GM18867 (cell line): ENCODE measurements around the gene ZNF263.
"Not testable (repeated sequence)": the region's sequence is repeated elsewhere in the genome, so short reads cannot be mapped to it uniquely, and the experiment has no call there.

ENCODE experiments used
- ATAC-seq: cut with Tn5 transposase; IDR thresholded peaks from one replicate; pipeline ENCODE4 v1.9.1; 2021; ENCODE audit warnings: mild to moderate bottlenecking, moderate library complexity; ENCODE audit not compliant: unreplicated experiment

ZNF263 gene

DNA sequence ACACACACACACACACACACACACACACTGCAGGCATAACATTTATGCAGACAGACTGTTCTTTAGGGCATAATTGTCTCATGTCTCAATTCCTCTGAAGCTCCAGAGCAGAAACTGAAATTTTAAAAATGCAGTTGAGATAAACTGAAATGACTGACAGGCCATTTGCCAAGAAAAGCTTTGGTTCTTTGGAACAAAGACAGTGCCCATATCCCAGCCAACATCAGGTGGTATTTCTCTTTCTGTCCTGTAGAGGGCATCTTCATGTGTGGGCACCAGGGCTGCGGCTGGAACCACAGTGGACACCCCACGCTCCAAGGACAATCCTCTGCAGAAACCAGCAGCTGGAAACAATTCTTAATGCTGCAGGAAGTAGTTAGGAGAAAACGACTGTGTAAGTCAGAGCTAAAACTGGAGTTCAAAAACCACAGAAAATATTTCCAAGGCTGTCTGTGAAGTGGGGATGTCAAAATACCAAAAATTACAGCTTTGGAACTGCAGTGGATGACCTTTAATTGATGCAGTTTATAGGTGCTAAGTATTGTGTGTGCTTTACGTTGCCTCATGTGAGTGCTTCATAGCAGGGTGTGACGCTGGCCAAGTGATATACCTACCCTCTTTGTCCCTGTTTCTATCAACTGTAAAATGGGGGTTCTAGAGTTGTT lies 16.3 kb upstream of the ZNF263 start:
- ATAC-seq = no peak

DNA sequence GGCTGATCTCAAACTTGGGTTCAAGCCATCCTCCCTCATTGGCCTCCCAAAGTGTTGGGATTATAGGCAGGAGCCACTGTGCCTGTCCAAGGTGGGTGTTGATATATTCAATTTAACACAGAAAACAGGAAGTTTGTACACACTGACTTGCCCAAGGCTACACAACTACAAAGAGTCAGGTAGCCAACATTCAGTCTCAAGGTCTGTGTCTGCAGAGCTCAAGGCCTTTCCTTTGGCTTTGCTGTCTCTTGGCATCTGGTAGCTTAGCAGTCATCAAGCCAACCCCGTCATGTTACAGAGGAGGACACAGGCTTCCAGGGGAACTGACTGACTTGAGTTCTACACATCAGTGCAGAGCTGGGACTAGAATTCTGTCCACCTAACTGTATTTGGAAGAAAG lies 15.0 kb upstream of the ZNF263 start:
- no peak for ATAC-seq

DNA sequence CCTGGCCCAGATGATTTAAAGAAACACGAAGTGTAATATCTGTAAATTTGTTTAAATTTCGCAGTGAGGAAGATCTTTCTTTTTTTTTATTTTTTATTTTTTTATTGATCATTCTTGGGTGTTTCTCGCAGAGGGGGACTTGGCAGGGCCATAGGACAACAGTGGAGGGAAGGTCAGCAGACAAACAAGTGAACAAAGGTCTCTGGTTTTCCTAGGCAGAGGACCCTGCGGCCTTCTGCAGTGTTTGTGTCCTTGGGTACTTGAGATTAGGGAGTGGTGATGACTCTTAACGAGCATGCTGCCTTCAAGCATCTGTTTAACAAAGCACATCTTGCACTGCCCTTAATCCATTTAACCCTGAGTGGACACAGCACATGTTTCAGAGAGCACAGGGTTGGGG lies 12.6 kb upstream of the ZNF263 start:
- ATAC-seq = not testable (repeated sequence)

DNA sequence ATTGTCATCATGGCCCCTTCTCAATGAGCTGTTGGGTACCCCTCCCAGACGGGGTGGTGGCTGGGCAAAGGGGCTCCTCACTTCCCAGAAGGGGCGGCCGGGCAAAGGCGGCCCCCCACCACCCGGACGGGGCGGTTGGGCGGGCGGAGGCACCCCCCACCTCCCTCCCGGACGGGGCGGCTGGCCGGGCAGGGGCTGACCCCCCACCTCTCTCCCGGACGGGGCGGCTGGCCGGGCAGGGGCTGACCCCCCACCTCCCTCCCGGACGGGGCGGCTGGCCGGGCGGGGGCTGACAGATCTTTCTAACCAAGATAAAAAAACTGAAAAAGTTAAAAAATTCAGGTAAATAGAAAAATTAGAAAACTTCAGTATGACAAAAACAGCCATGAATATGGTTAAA lies 12.0 kb upstream of the ZNF263 start:
- ATAC-seq = not testable (repeated sequence)

DNA sequence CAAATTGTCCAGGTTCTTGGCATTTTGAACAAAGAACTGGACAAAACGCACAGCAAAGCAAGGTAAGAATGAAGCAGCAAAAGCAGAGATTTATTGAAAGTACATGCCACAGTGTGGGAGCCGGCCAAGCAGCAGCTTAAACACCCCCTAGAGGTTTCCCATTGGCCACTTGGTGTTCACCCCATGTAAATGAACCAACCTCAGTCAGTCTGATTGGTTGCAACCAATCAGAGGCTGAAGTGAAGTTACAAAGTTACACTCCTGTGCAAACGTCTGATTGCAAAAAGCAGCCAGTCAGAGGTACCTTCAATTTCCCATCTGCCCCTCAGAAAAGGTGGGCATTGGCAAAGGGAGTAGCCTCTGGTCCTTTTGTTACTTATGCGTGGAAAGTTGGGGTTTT lies 8.8 kb upstream of the ZNF263 start:
- no peak for ATAC-seq

GRCh38 chr16:3274947-3275346 lies 8.3 kb upstream of the ZNF263 start:
- ATAC-seq = no peak

DNA sequence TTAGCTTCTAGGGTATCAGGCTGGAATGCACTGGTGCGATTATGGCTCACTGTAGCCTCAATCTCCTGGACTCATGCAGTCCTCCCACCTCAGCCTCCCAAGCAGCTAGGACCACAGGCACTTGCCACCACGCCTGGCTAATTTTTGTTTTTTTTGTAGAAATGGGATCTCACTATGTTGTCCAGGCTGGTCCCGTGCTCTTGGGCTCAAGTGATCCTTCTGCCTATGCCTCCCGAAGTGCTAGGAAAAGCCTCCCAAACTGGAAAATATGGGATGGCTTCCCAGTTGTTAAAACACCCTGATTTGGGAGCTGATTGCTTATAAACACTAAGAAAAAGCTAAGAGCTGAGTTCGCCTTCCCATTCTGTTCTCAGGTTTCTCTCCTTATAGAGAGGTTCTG lies 6.6 kb upstream of the ZNF263 start:
- no peak for ATAC-seq

DNA sequence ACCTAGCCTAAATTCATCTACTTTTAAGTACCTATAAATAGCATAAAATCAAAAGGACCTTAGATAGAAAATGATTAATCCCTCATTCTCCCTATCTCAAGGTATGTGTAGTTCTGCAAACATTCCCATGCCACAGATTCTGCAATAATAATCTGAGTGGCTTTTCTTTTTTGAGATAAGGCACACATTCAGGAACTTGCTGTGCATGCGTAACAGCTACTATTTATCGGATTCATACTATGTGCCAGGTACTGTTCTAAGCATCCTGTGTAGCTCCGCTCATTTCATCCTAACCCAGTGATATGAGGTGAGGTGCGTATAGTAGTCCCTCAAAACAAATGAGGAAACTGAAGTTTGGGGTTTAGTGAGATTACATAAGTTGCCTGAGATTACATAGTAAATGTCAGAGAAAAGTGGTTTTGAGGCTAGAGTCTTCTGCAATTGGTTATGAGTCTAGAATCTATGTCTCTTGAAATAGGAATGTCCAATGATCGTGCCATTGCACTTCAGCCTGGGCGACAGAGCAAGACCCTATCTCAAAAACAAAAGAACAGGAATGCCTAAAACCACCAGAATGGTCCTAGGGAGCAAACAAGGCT lies 2.0 kb upstream of the ZNF263 start:
- no peak for ATAC-seq

DNA sequence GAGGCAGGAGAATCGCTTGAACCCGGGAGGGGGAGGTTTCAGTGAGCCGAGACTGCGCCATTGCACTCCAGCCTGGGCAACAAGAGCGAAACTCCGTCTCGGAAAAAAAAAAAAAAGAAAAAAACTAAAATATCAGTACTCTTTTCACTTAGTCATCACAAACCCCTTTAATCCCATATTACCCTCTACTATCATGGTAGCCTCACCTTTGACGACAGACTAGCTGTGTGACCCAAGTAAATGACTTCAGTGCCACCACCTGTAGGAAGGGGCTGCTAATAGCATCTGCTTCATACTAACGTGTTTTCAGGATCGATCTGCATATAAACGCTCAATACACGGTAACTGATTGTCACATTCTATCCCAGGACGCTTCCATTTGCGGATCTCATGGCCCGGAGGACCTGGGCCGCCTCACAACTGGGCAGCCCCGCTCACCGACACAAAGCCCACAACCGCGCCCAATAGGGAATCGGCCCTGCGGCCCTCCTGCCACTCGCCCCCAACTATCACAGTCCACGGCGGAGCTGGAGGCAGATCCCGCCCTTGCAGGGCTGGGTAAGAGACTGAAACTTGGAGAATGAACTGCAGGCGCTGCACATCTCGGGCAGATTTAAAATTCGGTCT lies 1.1 kb upstream of the ZNF263 start:
- peak; percentile 30 for ATAC-seq

DNA sequence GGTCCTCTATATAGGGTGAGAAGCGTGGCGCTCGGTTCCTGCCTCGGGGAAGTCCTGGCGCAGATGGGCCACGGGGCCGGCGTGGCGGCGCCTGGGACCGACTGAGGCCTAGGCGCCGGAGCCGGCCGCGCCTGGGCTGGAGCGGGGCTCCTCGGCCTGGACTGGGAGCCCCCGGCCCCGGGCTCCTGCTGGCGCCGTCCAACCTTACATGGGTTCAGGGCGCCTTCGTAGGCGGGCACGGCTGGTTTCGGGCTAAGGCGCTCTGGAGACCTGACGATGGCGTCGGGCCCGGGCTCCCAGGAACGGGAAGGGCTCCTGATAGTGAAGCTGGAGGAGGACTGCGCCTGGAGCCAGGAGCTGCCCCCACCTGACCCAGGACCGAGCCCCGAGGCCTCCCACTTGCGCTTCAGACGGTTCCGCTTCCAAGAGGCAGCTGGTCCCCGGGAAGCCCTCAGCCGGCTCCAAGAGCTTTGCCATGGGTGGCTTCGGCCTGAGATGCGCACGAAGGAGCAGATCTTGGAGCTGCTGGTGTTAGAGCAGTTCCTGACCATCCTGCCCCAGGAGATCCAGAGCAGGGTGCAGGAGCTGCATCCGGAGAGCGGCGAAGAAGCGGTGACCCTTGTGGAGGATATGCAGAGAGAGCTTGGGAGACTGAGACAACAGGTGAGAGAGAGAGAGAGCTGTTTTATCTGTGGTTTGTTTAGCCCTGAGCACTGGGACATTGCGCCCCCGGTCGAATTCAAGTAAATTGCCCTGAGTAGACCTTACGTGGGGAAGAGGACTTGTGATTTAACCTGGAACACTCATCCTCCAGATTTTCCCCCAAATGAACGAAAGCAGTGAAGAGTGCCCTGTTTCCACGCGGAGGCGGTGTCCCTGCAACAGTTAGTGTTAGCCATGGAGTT lies 504 bp downstream of the ZNF263 start:
- no peak for ATAC-seq

GRCh38 chr16:3285131-3285530 lies 1.8 kb downstream of the ZNF263 start:
- ATAC-seq = no peak

GRCh38 chr16:3289998-3290673 lies 6.8 kb downstream of the ZNF263 start:
- no peak for ATAC-seq

- ATAC-seq = no peak
Measured at GRCh38 chr16:3292604-3293003, 9.3 kb downstream of the ZNF263 start.

GRCh38 chr16:3295209-3295608 lies 11.9 kb downstream of the ZNF263 start:
- ATAC-seq = no peak

DNA sequence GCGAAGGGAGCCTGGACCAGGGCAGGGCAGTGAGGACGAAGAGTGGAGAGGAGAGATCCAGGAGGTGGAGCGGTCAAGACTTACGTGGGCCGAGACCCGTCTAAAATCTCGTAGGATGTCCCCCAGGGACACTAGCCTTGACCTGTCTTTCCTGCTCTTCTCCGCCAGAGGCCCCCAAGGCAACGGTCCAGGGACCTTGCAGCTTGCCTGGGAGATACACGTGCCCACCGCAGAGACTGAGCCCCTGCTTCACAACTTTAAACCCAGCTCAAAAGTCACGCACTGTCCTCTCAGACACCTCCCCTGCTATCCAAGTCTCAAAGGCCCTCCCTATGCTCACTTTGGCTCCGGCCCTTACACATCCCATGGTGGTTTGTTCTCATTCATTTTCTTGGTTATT lies 12.5 kb downstream of the ZNF263 start:
- no peak for ATAC-seq

- ATAC-seq = no peak
Measured at GRCh38 chr16:3304370-3304769, 21.1 kb downstream of the ZNF263 start.

GRCh38 chr16:3305109-3306068 lies 22.1 kb downstream of the ZNF263 start, which contains the start of the genes TIGD7 and ZNF75A:
Gene TIGD7 (minus strand): TSS chr16:3305430. CDS start chr16:3300614, 4,816 bp downstream.
Gene ZNF75A (plus strand): TSS chr16:3305497. CDS start chr16:3308429, 2,932 bp downstream.
- ATAC-seq = peak; percentile 91

DNA sequence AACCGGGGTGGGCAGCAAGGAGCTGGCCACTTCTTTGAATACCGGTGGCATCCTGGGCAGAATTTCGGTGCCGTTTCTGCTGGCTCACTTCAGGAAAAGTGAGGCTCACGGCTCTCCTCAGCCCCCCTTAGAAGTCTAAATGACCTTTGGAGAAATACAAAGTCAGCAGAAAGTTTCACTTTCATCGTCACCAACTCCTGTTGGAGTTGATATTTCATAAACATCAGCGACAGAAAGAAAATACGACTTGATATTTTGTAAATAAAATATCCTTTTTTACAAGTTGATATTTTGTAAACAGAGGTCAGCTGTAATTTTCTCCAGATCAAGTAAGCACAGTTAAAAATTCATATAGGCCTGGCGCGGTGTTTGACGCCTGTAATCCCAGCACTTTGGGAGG lies 22.8 kb downstream of the ZNF263 start:
- no peak for ATAC-seq

GRCh38 chr16:3311496-3311895 lies 28.2 kb downstream of the ZNF263 start:
- no peak for ATAC-seq
